ENCODE results near the gene OAS2. TPM values are rescaled to one million over a fixed set of nuclear protein-coding genes. Genes with fewer than 3 reads are reported as not detected.
A peak's percentile ranks its signal among the peaks of the same experiment; 100 is the strongest.

OAS2 gene
- total and polyA plus RNA-seq, 9 of the 15 experiments (the other 6 are each of a cell fraction or from before 2014, with no cell fraction given) = 0.13 to 0.85 TPM; not detected in 7

DNA sequence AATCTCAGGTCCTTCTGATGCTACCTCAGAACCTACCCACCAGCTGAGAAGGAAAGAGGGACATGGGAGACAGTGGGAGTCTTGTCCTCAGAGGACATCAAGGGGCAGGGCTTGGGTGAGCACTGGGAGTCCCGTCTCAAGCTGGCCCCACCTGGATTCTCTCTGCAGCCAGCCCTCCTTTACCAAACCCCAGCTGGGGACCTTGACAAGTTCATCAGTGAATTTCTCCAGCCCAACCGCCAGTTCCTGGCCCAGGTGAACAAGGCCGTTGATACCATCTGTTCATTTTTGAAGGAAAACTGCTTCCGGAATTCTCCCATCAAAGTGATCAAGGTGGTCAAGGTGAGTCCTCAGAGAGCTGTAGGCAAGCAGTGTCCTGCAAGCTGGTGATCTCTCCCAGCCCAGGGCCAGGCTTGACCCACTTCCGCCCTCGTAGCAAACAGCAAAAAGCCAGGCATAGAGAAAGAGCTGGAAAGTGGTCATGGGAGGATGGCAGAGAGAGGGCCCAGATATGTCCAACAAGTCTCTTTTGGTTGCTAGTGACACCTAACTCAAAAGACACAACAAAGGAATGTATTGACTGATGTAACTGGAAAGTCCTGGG is 14.2 kb upstream of the OAS2 start (continued):
- TF ChIP-seq PTTG1 (tag; IDR thresholded peaks at IDR 0.05; ENCODE audit: low read depth) (no peak), ZKSCAN8 (CRISPR knock-in tag; IDR thresholded peaks at IDR 0.05) (no peak), ETV5 (CRISPR knock-in tag; IDR thresholded peaks at IDR 0.05; ENCODE audit: low read depth) (no peak)

DNA sequence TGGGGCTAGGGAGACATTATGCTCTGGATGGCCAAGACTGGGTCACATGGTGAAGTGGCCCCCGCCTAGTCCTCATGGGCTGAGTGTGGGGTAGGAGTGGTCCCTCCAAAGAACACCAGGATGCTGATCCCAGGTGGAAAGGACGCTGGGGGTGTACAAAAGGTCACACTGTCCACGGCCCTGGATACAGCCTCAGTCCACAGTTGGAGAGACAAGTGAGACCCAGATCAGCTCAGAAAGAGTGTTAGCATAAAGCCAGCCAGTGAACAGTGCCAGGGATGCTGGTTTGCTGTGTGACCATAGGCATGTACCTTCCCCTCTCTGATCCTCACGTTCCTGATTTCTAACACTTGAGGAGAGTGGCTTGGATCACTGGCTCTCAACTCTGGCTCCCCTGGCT is 13.4 kb upstream of the OAS2 start:
- no peaks in the 10 kb centered on the region for H4K20me1 ChIP-seq (replicated peaks; ENCODE audit: control insufficient read depth, insufficient read depth, low read length)
- no peak overlapping the region for H3K4me2 ChIP-seq (ENCODE audit: insufficient read depth, low read length)
- no peak for TF ChIP-seq HEY1 (CRISPR knock-in tag; IDR thresholded peaks at IDR 0.05; ENCODE audit: borderline replicate concordance)
- TF ChIP-seq ZFP36 (IDR thresholded peaks at IDR 0.05; ENCODE audit: low read depth, low read length, partially characterized antibody) = peak; percentile 43
- TF ChIP-seq RBM25 (IDR thresholded peaks at IDR 0.05; ENCODE audit: low read depth, low read length, severe bottlenecking) = peak; percentile 54
- ChIA-PET CTCF (ENCODE audit: low intra/inter-chr PET ratio) (no interaction called here), POLR2A (interaction anchor here (1.0 kb wide), 1 partner anchor 28 kb away, joined by 3 read pairs; no protein-coding TSS in a partner anchor)
- no peak overlapping the region for H2AFZ ChIP-seq (ENCODE audit: low read depth, low read length)
- ATAC-seq (no peak), FAIRE-seq (no peak), DNase-seq (ENCODE audit: extremely low read depth in 1 of 4, low spot score in 3 of 4) (no peak)
- intact Hi-C loops (cut with micrococcal nuclease) (no loop called here), in situ Hi-C loops (cut with MboI) (no loop called here)
- no peak overlapping the region for H3K4me3 ChIP-seq
- H3K36me3 ChIP-seq (ENCODE audit: control insufficient read depth, insufficient read depth, low read length) = no peaks in the 10 kb centered on the region
- 0% methylated on average over 3 of the region's 4 CpGs for WGBS (ENCODE audit: insufficient coverage, low coverage, missing lambda C conversion rate)
- peaks cover 0 to 18% of the 10 kb centered on the region in 2 experiments; a peak in 2 of 5 replicates for H3K27me3 ChIP-seq (ENCODE audit: control insufficient read depth in 2 of 2, insufficient read depth in 2 of 2, low read length in 2 of 2)
- H3K4me1 ChIP-seq (replicated peaks in 1 of 2; ENCODE audit: control insufficient read depth in 2 of 2, insufficient read depth in 2 of 2, low read length in 2 of 2) = no peaks in the 10 kb centered on the region
- H3K9me3 ChIP-seq (replicated peaks; ENCODE audit: control insufficient read depth, insufficient read depth, low read depth, low read length) = no peaks in the 10 kb centered on the region
- no peaks in the 10 kb centered on the region for H3K79me2 ChIP-seq (ENCODE audit: control insufficient read depth, insufficient read depth, low read length)
- BruUV-seq (replicated peaks) = no TSS peak
- H3K9ac ChIP-seq (ENCODE audit: insufficient read depth in 1 of 2, low read depth in 2 of 2, low read length in 2 of 2) = no peak overlapping the region
- H3K9me1 ChIP-seq (ENCODE audit: control insufficient read depth, insufficient read depth, low read length) = no peaks in the 10 kb centered on the region
- no peak overlapping the region for H3K27ac ChIP-seq (ENCODE audit: extremely low read depth, low read depth, low read length)
